Keratinocyte (primary cell): ENCODE measurements around the gene BLOC1S6. TPM values are rescaled to one million over a fixed set of nuclear protein-coding genes. Genes with fewer than 3 reads are reported as not detected.

Source experiments
- DNase-seq: peaks from one replicate; pipeline ENCODE4 v3.0.0-alpha.2; 2011; ENCODE audit warnings: low read depth, missing footprints, low spot score
- FAIRE-seq: peaks from 2 replicates; lab custom pipeline; 2011; peaks lifted over from hg19 to GRCh38; lab: Jason Lieb, UNC
- H2AFZ ChIP-seq: 2 replicates; pipeline ENCODE4 v1.6.0; 2012; ENCODE audit warnings: low read length, control low read depth, inconsistent platforms; ENCODE audit not compliant: control insufficient read depth
- H3K27ac ChIP-seq: 2 replicates; pipeline ENCODE4 v1.5.1; 2011; ENCODE audit warnings: low read length; ENCODE audit not compliant: control insufficient read depth, insufficient read depth
- H3K27me3 ChIP-seq: 3 replicates; pipeline ENCODE4 v1.6.0; 2011; ENCODE audit warnings: low read length; ENCODE audit not compliant: control insufficient read depth, insufficient read depth; ENCODE audit errors: extremely low read depth
- H3K36me3 ChIP-seq, 2 experiments: 2 replicates in 1 of 2; 3 replicates in 1 of 2; pipeline ENCODE4 v1.5.1; 2011; ENCODE audit warnings: low read length in 2 of 2, mild to moderate bottlenecking in 1 of 2; ENCODE audit not compliant: control insufficient read depth in 2 of 2, insufficient read depth in 2 of 2; ENCODE audit errors: extremely low read depth in 1 of 2
- H3K4me1 ChIP-seq: 3 replicates; pipeline ENCODE4 v1.5.1; 2011; ENCODE audit warnings: low read length; ENCODE audit not compliant: control insufficient read depth, insufficient read depth; ENCODE audit errors: extremely low read depth
- H3K4me2 ChIP-seq: 3 replicates; pipeline ENCODE4 v1.6.0; 2011; ENCODE audit warnings: low read depth, low read length; ENCODE audit not compliant: control insufficient read depth, insufficient read depth; ENCODE audit errors: extremely low read depth
- H3K4me3 ChIP-seq, 3 experiments: fragments of 200-600 bp in 1 of 3; sonication (generic) in 1 of 3; 2 replicates in 2 of 3; 3 replicates in 1 of 3; pipeline ENCODE4 v1.5.1; 2011 to 2016; ENCODE audit warnings: low read length in 3 of 3, mild to moderate bottlenecking in 3 of 3, control low read depth in 2 of 3, inconsistent platforms in 1 of 3, low read depth in 1 of 3, mixed read lengths in 1 of 3, mixed run types in 1 of 3, moderate library complexity in 1 of 3; ENCODE audit not compliant: control insufficient read depth in 2 of 3, insufficient read depth in 2 of 3; ENCODE audit errors: extremely low read depth in 1 of 3
- H3K79me2 ChIP-seq: 2 replicates; pipeline ENCODE4 v1.6.0; 2012; ENCODE audit warnings: low read length; ENCODE audit not compliant: control insufficient read depth, insufficient read depth
- H3K9ac ChIP-seq: 3 replicates; pipeline ENCODE4 v1.6.0; 2011; ENCODE audit warnings: low read length; ENCODE audit not compliant: control insufficient read depth, insufficient read depth; ENCODE audit errors: extremely low read depth
- H3K9me1 ChIP-seq: 3 replicates; pipeline ENCODE4 v1.6.0; 2011; ENCODE audit warnings: low read length; ENCODE audit not compliant: control insufficient read depth, insufficient read depth; ENCODE audit errors: extremely low read depth
- H3K9me3 ChIP-seq: 2 replicates; pipeline ENCODE4 v1.5.1; 2012; ENCODE audit warnings: low read depth, low read length; ENCODE audit not compliant: control insufficient read depth
- H4K20me1 ChIP-seq: 3 replicates; pipeline ENCODE4 v1.6.0; 2011; ENCODE audit warnings: low read length; ENCODE audit not compliant: control insufficient read depth, insufficient read depth; ENCODE audit errors: extremely low read depth
- CTCF ChIP-seq, 3 experiments: IDR thresholded peaks in 1 of 3; conservative IDR thresholded peaks in 1 of 3; optimal IDR thresholded peaks in 1 of 3; 2 replicates in 2 of 3; 3 replicates in 1 of 3; pipeline versions ENCODE3 to v1.5.1; 2011; ENCODE audit warnings: low read length in 3 of 3, mild to moderate bottlenecking in 3 of 3, moderate library complexity in 2 of 3, control low read depth in 1 of 3, inconsistent platforms in 1 of 3; ENCODE audit not compliant: insufficient read depth in 2 of 3; ENCODE audit errors: extremely low read depth in 1 of 3
- EZH2 ChIP-seq: IDR thresholded peaks from one replicate; pipeline ENCODE4 v1.6.1; 2012; ENCODE audit warnings: inconsistent platforms, mild to moderate bottlenecking, low read length, moderate library complexity
- dilution Hi-C: fragments of 300-500 bp; cut with MboI; formaldehyde crosslinking; loops from one replicate; pipeline ENCODE4 v1.7.0; 2020; ENCODE audit warnings: low sequenced_read_pairs; ENCODE audit not compliant: extremely low pct_ligation_motif_present
- polyA plus RNA-seq, 5 experiments: library from polyadenylated mRNA; depleted of rRNA in 3 of 5; stranded (reverse) in 3 of 5; stranded (forward) in 1 of 5; unstranded in 1 of 5; fragments of >200 nt; gene quantifications; 1 replicate in 1 of 5; 2 replicates in 3 of 5; 3 replicates in 1 of 5; pipeline versions ENCODE4 v1.2.1 to v1.2.3, GENCODE V29; 2011 to 2012; ENCODE audit warnings: missing spikeins in 2 of 5, low read depth in 1 of 5, low replicate concordance in 1 of 5

Gene BLOC1S6
- polyA plus RNA-seq, 1 donor (not counting 4 experiments of a cell fraction or from before 2014, with no cell fraction given) = 15.5 TPM

GRCh38 chr15:45618813-45619212, 31.6 kb downstream of the BLOC1S6 start:
- H3K4me1 ChIP-seq = peaks cover 13% of the 10 kb centered on the region
- dilution Hi-C loops = no loop called here
- no peak overlapping the region for H3K4me2 ChIP-seq
- no peaks in the 10 kb centered on the region for H3K36me3 ChIP-seq
- no peak overlapping the region for H2AFZ ChIP-seq
- H3K9me3 ChIP-seq = no peaks in the 10 kb centered on the region
- no peaks in the 10 kb centered on the region for H3K9me1 ChIP-seq
- no peak overlapping the region for H3K9ac ChIP-seq
- TF ChIP-seq CTCF (optimal IDR thresholded peaks at IDR 0.05 in 1 of 3, IDR thresholded peaks at IDR 0.05 in 1 of 3, conservative IDR thresholded peaks at IDR 0.05 in 1 of 3; ENCODE audit: extremely low read depth in 1 of 3, insufficient read depth in 2 of 3, low read length in 3 of 3) (no peak), EZH2 (no peak)
- H3K79me2 ChIP-seq = no peaks in the 10 kb centered on the region
- DNase-seq = no peak
- no peaks in the 10 kb centered on the region for H4K20me1 ChIP-seq
- no peak overlapping the region for H3K27ac ChIP-seq
- no peak for FAIRE-seq
- H3K4me3 ChIP-seq = no peak overlapping the region
- no peaks in the 10 kb centered on the region for H3K27me3 ChIP-seq

- Histone ChIP-seq H3K36me3 (no peaks in the 10 kb centered on the region), H3K4me1 (peaks cover 16% of the 10 kb centered on the region), H3K4me3 (no peak overlapping the region), H3K4me2 (no peak overlapping the region), H3K27ac (no peak overlapping the region), H2AFZ (no peak overlapping the region), H3K9ac (no peak overlapping the region), H3K9me1 (no peaks in the 10 kb centered on the region), H3K27me3 (no peaks in the 10 kb centered on the region), H4K20me1 (no peaks in the 10 kb centered on the region), H3K9me3 (no peaks in the 10 kb centered on the region), H3K79me2 (no peaks in the 10 kb centered on the region)
- no peak for FAIRE-seq
- no peak for DNase-seq
- TF ChIP-seq CTCF (optimal IDR thresholded peaks at IDR 0.05 in 1 of 3, IDR thresholded peaks at IDR 0.05 in 1 of 3, conservative IDR thresholded peaks at IDR 0.05 in 1 of 3; ENCODE audit: extremely low read depth in 1 of 3, insufficient read depth in 2 of 3, low read length in 3 of 3) = no peak
- dilution Hi-C loops = no loop called here
These were observed 41.0 kb downstream of the BLOC1S6 start for GRCh38 chr15:45628136-45628535.
